Spleen (tissue), 11 donors: ENCODE data around the gene AP5M1. TPM values are rescaled to one million over a fixed set of nuclear protein-coding genes. Genes with fewer than 3 reads are reported as not detected.

Source experiments
- DNase-seq: peaks from one replicate; pipeline ENCODE4 v3.0.0-alpha.2; 2020
- H3K27ac ChIP-seq, 8 donors: fragments of 200-600 bp; sonication (generic) in 7 of 8; 1 replicate in 4 of 8; 2 replicates in 4 of 8; pipeline versions ENCODE4 v1.5.0 to v1.8.0; 2016 to 2021; ENCODE audit warnings: inconsistent platforms in 4 of 8, mild to moderate bottlenecking in 4 of 8, moderate library complexity in 1 of 8
- H3K27me3 ChIP-seq, 7 donors: fragments of 200-600 bp; sonication (generic) in 6 of 7; replicated peaks in 1 of 7; 1 replicate in 4 of 7; 2 replicates in 3 of 7; pipeline versions ENCODE4 v1.5.0 to v1.8.0; 2016 to 2021; ENCODE audit warnings: inconsistent platforms in 3 of 7, mild to moderate bottlenecking in 1 of 7
- H3K36me3 ChIP-seq, 6 donors: fragments of 200-600 bp; sonication (generic) in 5 of 6; 1 replicate in 4 of 6; 2 replicates in 2 of 6; pipeline versions ENCODE4 v1.5.0 to v1.8.0; 2016 to 2021; ENCODE audit warnings: inconsistent platforms in 2 of 6
- H3K4me1 ChIP-seq, 6 donors: fragments of 200-600 bp; sonication (generic) in 5 of 6; 1 replicate in 3 of 6; 2 replicates in 3 of 6; pipeline versions ENCODE4 v1.5.0 to v1.8.0; 2016 to 2021; ENCODE audit warnings: inconsistent platforms in 3 of 6
- H3K4me3 ChIP-seq, 8 donors: fragments of 200-600 bp; sonication (generic) in 7 of 8; 1 replicate in 4 of 8; 2 replicates in 4 of 8; pipeline versions ENCODE4 v1.5.0 to v1.8.0; 2016 to 2021; ENCODE audit warnings: inconsistent platforms in 4 of 8, mild to moderate bottlenecking in 4 of 8, moderate library complexity in 2 of 8
- H3K9me3 ChIP-seq, 8 donors: fragments of 200-600 bp; sonication (generic) in 7 of 8; 1 replicate in 4 of 8; 2 replicates in 4 of 8; pipeline versions ENCODE4 v1.5.0 to v1.8.0; 2016 to 2021; ENCODE audit warnings: inconsistent platforms in 4 of 8
- POLR2A ChIP-seq, 3 donors: fragments of 450-650 bp; IDR thresholded peaks; one replicate each; pipeline ENCODE4 v1.5.1; 2017; ENCODE audit warnings: antibody characterized with exemption in 3 of 3, mild to moderate bottlenecking in 1 of 3
- POLR2AphosphoS5 ChIP-seq, 3 donors: sonication (generic); formaldehyde crosslinking; IDR thresholded peaks; one replicate each; pipeline ENCODE4 v1.5.1; 2017; ENCODE audit warnings: antibody characterized with exemption in 3 of 3
- WGBS, 5 donors: extraction: QIAGEN DNeasy Blood & Tissue Kit in 3 of 5; methylation state at CpG; one replicate each; pipeline versions ENCODE4 v1.1.5 to v1.1.7; 2013 to 2018; 5-methylcytosine and 5-hydroxymethylcytosine counted together
- intact Hi-C: fragments of 100-400 bp; cut with DNase I; formaldehyde crosslinking; loops from one replicate; pipeline ENCODE4 v1.15.0; 2023; ENCODE audit warnings: low total_unique reads
- polyA plus RNA-seq, 3 donors: library from polyadenylated mRNA; stranded (reverse); fragments of 200-250 nt; gene quantifications; one replicate each; pipeline ENCODE4 v1.2.1, GENCODE V29; 2013
- total RNA-seq, 7 donors: library from RNA; depleted of rRNA in 3 of 7; stranded (reverse); fragments of >200 nt in 3 of 7; fragmentation: NEBNext Ultra II Directional in 4 of 7; extraction: Animal tissue kit (Norgen Biotek cat#: 25700) in 4 of 7; gene quantifications; one replicate each; pipeline versions ENCODE4 v1.1.0 to v1.2.1, GENCODE V29; 2016 to 2021
- TF ChIP-seq, protein P1 (sequence below), 11 experiments: fragments of 200-600 bp in 7 of 11; fragments of 450-650 bp in 4 of 11; sonication (generic) in 4 of 11; IDR thresholded peaks in 8 of 11; conservative IDR thresholded peaks in 3 of 11; 1 replicate in 7 of 11; 2 replicates in 4 of 11; pipeline versions ENCODE4 v1.4.0 to v1.8.0; 2016 to 2021; ENCODE audit warnings: antibody characterized with exemption in 11 of 11, inconsistent platforms in 4 of 11, mild to moderate bottlenecking in 1 of 11
- donor health status: healthy with polysubstance abuse.
- donor health status: DM: no; HTN: no; CAD: no; lungs with moderate emphysema.
- donor health status: DM: no; HTN: no; CAD: no.
- donor health status: Bipolar disorder and iron deficiency.
- donor health status: healthy.
- donor health status: DM: no; HTN: no; CAD: no.
- donor health status: DM: yes; HTN: yes; CAD: no.

AP5M1 gene
- total and polyA plus RNA-seq, 10 donors = 6.1 to 47.9 (median 39.9) TPM

DNA sequence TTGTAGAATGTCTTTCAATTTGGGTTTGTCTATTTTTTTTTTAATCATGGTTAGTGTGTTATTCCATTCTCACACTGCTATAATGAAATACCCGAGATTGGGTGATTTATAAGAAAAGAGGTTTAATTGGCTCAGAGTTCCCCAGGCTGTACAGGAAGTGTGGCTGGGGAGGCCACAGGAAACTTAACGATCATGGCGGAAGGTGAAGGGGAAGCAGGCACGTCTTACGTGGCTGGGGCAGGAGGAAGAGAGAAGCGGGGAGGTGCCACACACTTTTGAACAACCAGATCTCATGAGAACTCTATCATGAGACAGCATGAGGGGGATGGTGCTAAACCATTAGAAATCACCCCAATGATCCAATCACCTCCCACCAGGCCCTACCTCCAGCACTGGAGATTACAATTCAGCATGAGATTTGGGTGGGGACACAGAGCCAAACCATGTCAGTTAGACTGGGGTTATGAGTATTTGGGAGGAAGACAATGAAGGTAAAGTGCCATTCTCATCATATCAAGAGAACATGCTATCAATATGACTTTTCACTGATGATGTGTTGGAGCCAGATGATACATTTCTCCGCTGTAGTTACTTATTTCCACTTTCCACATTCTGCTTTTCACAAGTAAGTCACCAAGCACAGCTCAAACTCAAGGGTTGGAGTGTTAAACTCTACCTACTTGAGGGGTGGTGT lies 45.8 kb downstream of the AP5M1 start:
- peaks cover 0 to 12% (median 0%) of the 10 kb centered on the region in 7 donors for H3K27me3 ChIP-seq
- H3K36me3 ChIP-seq = no peaks in the 10 kb centered on the region
- H3K4me3 ChIP-seq = no peak overlapping the region
- H3K4me1 ChIP-seq = no peaks in the 10 kb centered on the region
- DNase-seq = no peak
- TF ChIP-seq POLR2A (IDR thresholded peaks at IDR 0.05) (no peak), POLR2AphosphoS5 (IDR thresholded peaks at IDR 0.05) (no peak)
- TF ChIP-seq, protein P1, sequence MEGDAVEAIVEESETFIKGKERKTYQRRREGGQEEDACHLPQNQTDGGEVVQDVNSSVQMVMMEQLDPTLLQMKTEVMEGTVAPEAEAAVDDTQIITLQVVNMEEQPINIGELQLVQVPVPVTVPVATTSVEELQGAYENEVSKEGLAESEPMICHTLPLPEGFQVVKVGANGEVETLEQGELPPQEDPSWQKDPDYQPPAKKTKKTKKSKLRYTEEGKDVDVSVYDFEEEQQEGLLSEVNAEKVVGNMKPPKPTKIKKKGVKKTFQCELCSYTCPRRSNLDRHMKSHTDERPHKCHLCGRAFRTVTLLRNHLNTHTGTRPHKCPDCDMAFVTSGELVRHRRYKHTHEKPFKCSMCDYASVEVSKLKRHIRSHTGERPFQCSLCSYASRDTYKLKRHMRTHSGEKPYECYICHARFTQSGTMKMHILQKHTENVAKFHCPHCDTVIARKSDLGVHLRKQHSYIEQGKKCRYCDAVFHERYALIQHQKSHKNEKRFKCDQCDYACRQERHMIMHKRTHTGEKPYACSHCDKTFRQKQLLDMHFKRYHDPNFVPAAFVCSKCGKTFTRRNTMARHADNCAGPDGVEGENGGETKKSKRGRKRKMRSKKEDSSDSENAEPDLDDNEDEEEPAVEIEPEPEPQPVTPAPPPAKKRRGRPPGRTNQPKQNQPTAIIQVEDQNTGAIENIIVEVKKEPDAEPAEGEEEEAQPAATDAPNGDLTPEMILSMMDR (IDR thresholded peaks at IDR 0.05 in 8 of 11, conservative IDR thresholded peaks at IDR 0.05 in 3 of 11) = no peak
- H3K9me3 ChIP-seq = no peaks in the 10 kb centered on the region
- WGBS, 5 donors = 24 to 41% (median 26%) methylated on average over 7 of the region's 7 CpGs
- no peak overlapping the region for H3K27ac ChIP-seq
- intact Hi-C loops = loop anchor here (10.0 kb wide), 1 partner anchor 830 kb away; no protein-coding TSS in a partner anchor

DNA sequence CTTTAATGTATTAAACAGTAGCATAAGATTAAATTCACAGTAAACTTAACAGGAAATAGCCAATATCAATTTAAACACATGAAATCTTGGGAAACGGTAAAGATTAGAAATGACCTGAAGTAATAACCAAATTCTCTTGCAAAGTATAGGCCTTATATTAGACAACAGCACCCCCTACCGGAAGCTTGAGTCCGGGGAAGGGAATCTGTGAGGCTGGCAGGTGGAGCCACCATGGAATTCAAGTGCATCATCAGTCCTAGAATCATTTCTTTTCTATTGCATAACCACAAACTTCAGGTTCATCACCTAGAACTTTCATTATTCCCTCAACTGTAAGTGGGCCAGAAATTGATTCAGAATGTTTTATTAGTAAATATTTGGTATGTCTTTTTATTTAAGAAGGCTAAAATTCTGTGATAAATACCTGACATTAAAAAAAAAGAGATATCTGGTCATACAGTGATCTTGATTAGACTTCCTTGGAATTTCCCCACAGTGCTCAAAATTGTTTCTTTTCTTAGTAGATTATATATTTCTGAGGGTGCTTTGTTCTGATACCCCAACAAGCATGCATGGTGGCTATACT lies 48.6 kb downstream of the AP5M1 start:
- H3K4me3 ChIP-seq = no peak overlapping the region
- no peaks in the 10 kb centered on the region for H3K36me3 ChIP-seq
- H3K4me1 ChIP-seq = no peaks in the 10 kb centered on the region
- intact Hi-C loops = loop anchor here (10.0 kb wide), 1 partner anchor 833 kb away; no protein-coding TSS in a partner anchor
- TF ChIP-seq POLR2A (IDR thresholded peaks at IDR 0.05) = no peak
- TF ChIP-seq, protein P1 (IDR thresholded peaks at IDR 0.05 in 8 of 11, conservative IDR thresholded peaks at IDR 0.05 in 3 of 11) = peak; percentile 48 to 91 (median 85)
- no peak for TF ChIP-seq POLR2AphosphoS5 (IDR thresholded peaks at IDR 0.05)
- H3K27me3 ChIP-seq = peaks cover 0 to 29% (median 0%) of the 10 kb centered on the region in 7 donors
- H3K27ac ChIP-seq = no peak overlapping the region
- peak; percentile 76 for DNase-seq
- WGBS, 5 donors = 1 to 2% (median 2%) methylated on average over 3 of the region's 3 CpGs
- H3K9me3 ChIP-seq = no peaks in the 10 kb centered on the region

DNA sequence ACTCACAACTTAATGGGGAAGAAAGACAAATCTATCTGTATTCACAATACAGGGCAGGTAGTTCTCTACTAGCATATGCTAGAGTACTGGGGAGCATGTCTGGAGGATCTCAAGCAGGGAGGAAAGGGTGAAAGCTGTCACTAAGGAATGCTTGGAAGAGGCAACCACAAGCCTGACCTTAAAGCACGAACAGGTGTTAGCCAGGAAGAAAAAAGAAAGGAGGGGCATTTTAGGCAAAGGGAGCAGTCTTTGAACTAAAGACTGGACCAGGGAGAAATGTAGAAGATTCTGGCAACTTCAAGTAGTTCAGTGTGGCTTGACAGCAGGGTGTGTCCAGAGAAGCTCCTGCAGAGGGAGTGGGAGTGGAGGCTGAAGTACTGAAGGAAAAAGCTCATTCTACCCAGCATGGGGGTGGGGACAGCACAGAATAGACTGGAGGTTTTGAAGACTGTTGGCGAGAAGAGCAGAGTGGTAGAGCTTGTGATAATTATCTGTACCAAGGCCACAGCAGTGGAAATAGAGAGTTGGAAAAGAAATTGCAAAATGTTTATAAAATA lies 50.9 kb downstream of the AP5M1 start:
- H3K4me3 ChIP-seq = no peak overlapping the region
- intact Hi-C loops = loop anchor here (10.0 kb wide), 1 partner anchor 835 kb away; no protein-coding TSS in a partner anchor

More for the DNA sequence above, 50.9 kb downstream of the AP5M1 start:
- no peaks in the 10 kb centered on the region for H3K9me3 ChIP-seq
- WGBS, 5 donors = 51 to 68% (median 62%) methylated on average over 2 of the region's 2 CpGs
- no peak overlapping the region for H3K27ac ChIP-seq
- TF ChIP-seq POLR2AphosphoS5 (IDR thresholded peaks at IDR 0.05) (no peak), POLR2A (IDR thresholded peaks at IDR 0.05) (no peak)
- TF ChIP-seq, protein P1 (IDR thresholded peaks at IDR 0.05 in 8 of 11, conservative IDR thresholded peaks at IDR 0.05 in 3 of 11) = no peak
- no peaks in the 10 kb centered on the region for H3K36me3 ChIP-seq
- no peak for DNase-seq
- peaks cover 0 to 35% (median 0%) of the 10 kb centered on the region in 7 donors for H3K27me3 ChIP-seq
- H3K4me1 ChIP-seq = no peaks in the 10 kb centered on the region
